NT2/D1 (cell line): Measurements from ENCODE around the gene HILPDA.
"Not testable (repeated sequence)": the region's sequence is repeated elsewhere in the genome, so short reads cannot be mapped to it uniquely, and the experiment has no call there.

ENCODE experiments used
- SUZ12 ChIP-seq: IDR thresholded peaks from 2 replicates; pipeline ENCODE4 v1.6.1; 2011; ENCODE audit not compliant: insufficient read length, insufficient read depth; ENCODE audit errors: extremely low read depth
- YY1 ChIP-seq: IDR thresholded peaks from 2 replicates; pipeline ENCODE4 v1.6.1; 2011; ENCODE audit not compliant: insufficient read length, insufficient read depth
- ZNF274 ChIP-seq: IDR thresholded peaks from 2 replicates; pipeline ENCODE4 v1.6.1; 2011; ENCODE audit warnings: mild to moderate bottlenecking, low read depth, low read length

DNA sequence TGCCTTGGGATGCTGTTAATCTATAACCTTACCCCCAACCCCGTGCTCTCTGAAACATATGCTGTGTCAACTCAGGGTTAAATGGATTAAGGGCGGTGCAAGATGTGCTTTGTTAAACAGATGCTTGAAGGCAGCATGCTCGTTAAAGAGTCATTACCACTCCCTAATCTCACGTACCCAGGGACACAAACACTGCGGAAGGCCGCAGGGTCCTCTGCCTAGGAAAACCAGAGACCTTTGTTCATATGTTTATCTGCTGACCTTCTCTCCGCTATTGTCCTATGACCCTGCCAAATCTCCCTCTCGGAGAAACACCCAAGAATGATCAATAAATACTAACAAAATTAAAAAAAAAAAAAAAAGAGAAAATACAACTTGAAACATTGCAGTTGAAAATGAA, 8.3 kb downstream of the HILPDA start:
- TF ChIP-seq YY1, ZNF274, SUZ12: not testable (repeated sequence)
